Measurements from ENCODE around the gene DBN1.
"Not testable (repeated sequence)": the region's sequence is repeated elsewhere in the genome, so short reads cannot be mapped to it uniquely, and the experiment has no call there.

DBN1 gene

GRCh38 chr5:177427211-177427822 is 46.1 kb downstream of the DBN1 start:
- DNase-seq, result no peak

GRCh38 chr5:177426566-177427210 is 46.7 kb downstream of the DBN1 start, which contains the start of gene GRK6:
TSS of gene GRK6 (plus strand) at chr5:177426676. CDS start at chr5:177426846, 170 bp downstream.
- peak; percentile 88 for DNase-seq

GRCh38 chr5:177425801-177426565 is 47.5 kb downstream of the DBN1 start:
- DNase-seq, result peak; percentile 97

GRCh38 chr5:177425196-177425800 is 48.1 kb downstream of the DBN1 start:
- no peak for DNase-seq

- DNase-seq, result no peak
Observed at GRCh38 chr5:177423671-177424070, 49.8 kb downstream of the DBN1 start.

GRCh38 chr5:177421062-177421798 is 52.2 kb downstream of the DBN1 start:
- no peak for DNase-seq

GRCh38 chr5:177420472-177420871 is 53.0 kb downstream of the DBN1 start:
- not testable (repeated sequence) for DNase-seq

- no peak for DNase-seq
Observed at GRCh38 chr5:177419046-177419445, 54.4 kb downstream of the DBN1 start.

- not testable (repeated sequence) for DNase-seq
Observed at GRCh38 chr5:177417081-177417480, 56.4 kb downstream of the DBN1 start.

GRCh38 chr5:177414481-177414880 is 59.0 kb downstream of the DBN1 start:
- no peak for DNase-seq

- no peak for DNase-seq
Observed at GRCh38 chr5:177412603-177413233, 60.7 kb downstream of the DBN1 start.

- no peak for DNase-seq
Observed at GRCh38 chr5:177410575-177410974, 62.9 kb downstream of the DBN1 start.

GRCh38 chr5:177409043-177409801 is 64.2 kb downstream of the DBN1 start, which contains the start of gene F12:
TSS of gene F12 (minus strand) at chr5:177409564. CDS start at chr5:177409527, 37 bp downstream.
- no peak for DNase-seq

Measured in activated CD8-positive, alpha-beta memory T cell treated with anti-CD3 and anti-CD28 coated beads for 24 hours (primary cell).